Neural cell (in vitro differentiated cells): ENCODE results near the gene MS4A7. TPM values are rescaled to one million over a fixed set of nuclear protein-coding genes. Genes with fewer than 3 reads are reported as not detected.

Experiments used
- H2AFZ ChIP-seq: fragments of 200-600, 300-800 bp; sonication (generic), shearing (Covaris generic); 2 replicates; pipeline ENCODE4 v1.6.0; 2014; ENCODE audit warnings: low read depth, mild to moderate bottlenecking, antibody characterized with exemption, low read length, moderate library complexity
- H3F3A ChIP-seq: fragments of 200-600 bp; shearing (Covaris generic); 2 replicates; pipeline ENCODE4 v1.6.1; 2016; ENCODE audit warnings: mild to moderate bottlenecking, moderate library complexity, mixed read lengths, antibody characterized with exemption, low read length; ENCODE audit not compliant: insufficient read depth, poor library complexity, severe bottlenecking
- H3K27ac ChIP-seq: fragments of 200-600, 300-800 bp; sonication (generic), shearing (Covaris generic); 2 replicates; pipeline ENCODE4 v1.5.1; 2014; ENCODE audit warnings: mild to moderate bottlenecking, low read length, moderate library complexity
- H3K27me3 ChIP-seq: fragments of 300-800, 200-600 bp; sonication (generic), shearing (Covaris generic); 2 replicates; pipeline ENCODE4 v1.6.0; 2014; ENCODE audit warnings: mild to moderate bottlenecking, low read depth, low read length, moderate library complexity; ENCODE audit not compliant: insufficient read depth
- H3K36me3 ChIP-seq: fragments of 300-800, 200-600 bp; sonication (generic), shearing (Covaris generic); 2 replicates; pipeline ENCODE4 v1.5.1; 2014; ENCODE audit warnings: mild to moderate bottlenecking, antibody characterized with exemption, low read length, moderate library complexity; ENCODE audit not compliant: insufficient read depth
- H3K4me2 ChIP-seq: fragments of 300-800, 200-600 bp; sonication (generic), shearing (Covaris generic); 2 replicates; pipeline ENCODE4 v1.6.0; 2014; ENCODE audit warnings: mild to moderate bottlenecking, low read length
- H3K4me3 ChIP-seq: fragments of 300-800, 200-600 bp; sonication (generic), shearing (Covaris generic); 2 replicates; pipeline ENCODE4 v1.5.1; 2014; ENCODE audit warnings: mild to moderate bottlenecking, low read length, moderate library complexity
- H3K79me2 ChIP-seq: fragments of 200-600 bp; shearing (Covaris generic); replicated peaks from 2 replicates; pipeline ENCODE4 v1.6.0; 2014; ENCODE audit warnings: mild to moderate bottlenecking, low read length, moderate library complexity; ENCODE audit not compliant: insufficient read depth
- H3K9ac ChIP-seq: fragments of 300-800, 200-600 bp; sonication (generic), shearing (Covaris generic); 2 replicates; pipeline ENCODE4 v1.6.1; 2016; ENCODE audit warnings: mild to moderate bottlenecking, low read length, mixed read lengths
- H3K9me2 ChIP-seq: fragments of 200-600 bp; shearing (Covaris generic); 2 replicates; pipeline ENCODE4 v1.6.1; 2016; ENCODE audit warnings: mild to moderate bottlenecking, low read length, mixed read lengths; ENCODE audit not compliant: insufficient read depth
- H3K9me3 ChIP-seq: fragments of 200-600, 300-800 bp; sonication (generic), shearing (Covaris generic); 2 replicates; pipeline ENCODE4 v1.6.1; 2016; ENCODE audit warnings: mild to moderate bottlenecking, mixed run types, low read length, moderate library complexity, mixed read lengths
- H4K20me1 ChIP-seq: fragments of 200-600 bp; shearing (Covaris generic); 2 replicates; pipeline ENCODE4 v1.6.1; 2016; ENCODE audit warnings: mild to moderate bottlenecking, mixed run types; ENCODE audit not compliant: insufficient read depth
- CTCF ChIP-seq: fragments of 450-650 bp; IDR thresholded peaks from 2 replicates; pipeline ENCODE4 v1.5.1; 2014; ENCODE audit warnings: antibody characterized with exemption, mild to moderate bottlenecking, moderate library complexity; ENCODE audit not compliant: poor library complexity, severe bottlenecking
- EP300 ChIP-seq: fragments of 450-650 bp; conservative IDR thresholded peaks from 2 replicates; pipeline ENCODE4 v1.6.1; 2014; ENCODE audit warnings: antibody characterized with exemption, mild to moderate bottlenecking, moderate library complexity; ENCODE audit not compliant: poor library complexity, severe bottlenecking
- EZH2 ChIP-seq: fragments of 200-600, 300-800 bp; shearing (Covaris generic), sonication (generic); IDR thresholded peaks from 2 replicates; pipeline ENCODE4 v1.6.1; 2014; ENCODE audit warnings: antibody characterized with exemption, low read length, borderline replicate concordance, mild to moderate bottlenecking; ENCODE audit not compliant: insufficient read depth, poor library complexity, severe bottlenecking
- MXI1 ChIP-seq: fragments of 450-650 bp; conservative IDR thresholded peaks from 2 replicates; pipeline ENCODE4 v1.6.1; 2014; ENCODE audit warnings: antibody characterized with exemption, mild to moderate bottlenecking; ENCODE audit not compliant: poor library complexity, severe bottlenecking
- POLR2AphosphoS5 ChIP-seq: IDR thresholded peaks from 2 replicates; pipeline ENCODE4 v1.6.1; 2012
- RAD21 ChIP-seq: fragments of 450-650 bp; conservative IDR thresholded peaks from 2 replicates; pipeline ENCODE4 v1.6.1; 2014; ENCODE audit warnings: antibody characterized with exemption, mild to moderate bottlenecking, moderate library complexity
- REST ChIP-seq: IDR thresholded peaks from 2 replicates; pipeline ENCODE4 v1.6.1; 2012; ENCODE audit warnings: borderline replicate concordance
- SMC3 ChIP-seq: fragments of 450-650 bp; conservative IDR thresholded peaks from 2 replicates; pipeline ENCODE4 v1.6.1; 2014; ENCODE audit warnings: antibody characterized with exemption, mild to moderate bottlenecking, moderate library complexity; ENCODE audit not compliant: poor library complexity
- TAF1 ChIP-seq: IDR thresholded peaks from 2 replicates; pipeline ENCODE4 v1.6.1; 2012; ENCODE audit warnings: low read depth
- polyA plus RNA-seq: library from polyadenylated mRNA; depleted of rRNA; stranded (reverse); fragments of >200 nt; gene quantifications from 2 replicates; pipeline ENCODE4 v1.2.3, GENCODE V29; 2014

MS4A7 gene
- polyA plus RNA-seq, 1 donor from 2014 or later = not detected

GRCh38 chr11:60377401-60378136 is 763 bp upstream of the MS4A7 start:
- no peaks in the 10 kb centered on the region for H3F3A ChIP-seq
- H3K9ac ChIP-seq = no peak overlapping the region
- no peaks in the 10 kb centered on the region for H3K36me3 ChIP-seq
- no peak overlapping the region for H3K4me2 ChIP-seq
- H2AFZ ChIP-seq = no peak overlapping the region
- H3K9me2 ChIP-seq = no peaks in the 10 kb centered on the region
- TF ChIP-seq REST = no peak
- no peak for TF ChIP-seq MXI1
- no peak for TF ChIP-seq CTCF
- no peak for TF ChIP-seq POLR2AphosphoS5
- no peak for TF ChIP-seq EP300
- no peak for TF ChIP-seq SMC3
- no peaks in the 10 kb centered on the region for H3K79me2 ChIP-seq
- no peaks in the 10 kb centered on the region for H3K9me3 ChIP-seq
- no peak overlapping the region for H3K4me3 ChIP-seq
- H3K27me3 ChIP-seq = no peaks in the 10 kb centered on the region
- H3K27ac ChIP-seq = no peak overlapping the region
- H4K20me1 ChIP-seq = no peaks in the 10 kb centered on the region

GRCh38 chr11:60389279-60389910 is 11.1 kb downstream of the MS4A7 start:
- Histone ChIP-seq H3K36me3 (no peaks in the 10 kb centered on the region), H3K79me2 (no peaks in the 10 kb centered on the region), H3K9ac (no peak overlapping the region), H3F3A (no peaks in the 10 kb centered on the region), H2AFZ (no peak overlapping the region), H4K20me1 (no peaks in the 10 kb centered on the region), H3K9me2 (no peaks in the 10 kb centered on the region), H3K9me3 (no peaks in the 10 kb centered on the region), H3K4me3 (no peak overlapping the region), H3K27me3 (no peaks in the 10 kb centered on the region), H3K4me2 (no peak overlapping the region), H3K27ac (no peak overlapping the region)
- TF ChIP-seq CTCF (no peak), POLR2AphosphoS5 (no peak), EZH2 (no peak), RAD21 (no peak), TAF1 (no peak), EP300 (no peak), SMC3 (no peak), REST (no peak), MXI1 (no peak)
